Stimulated activated CD4-positive, alpha-beta T cell treated with anti-CD3 and anti-CD28 coated beads, Interleukin-2, amount 100 ng/mL, for 48 hours (primary cell): ENCODE measurements around the gene SFTA2.
"Not testable (repeated sequence)": the region's sequence is repeated elsewhere in the genome, so short reads cannot be mapped to it uniquely, and the experiment has no call there.

ENCODE experiments used
- DNase-seq, 2 donors: peaks; one replicate each; pipeline ENCODE4 v3.0.0-alpha.2; 2020

SFTA2 gene

GRCh38 chr6:30931969-30932645 is at the start of gene SFTA2:
SFTA2 (minus strand) TSS chr6:30932170; CDS start chr6:30932096, 74 bp downstream.
- DNase-seq: no peak

DNA sequence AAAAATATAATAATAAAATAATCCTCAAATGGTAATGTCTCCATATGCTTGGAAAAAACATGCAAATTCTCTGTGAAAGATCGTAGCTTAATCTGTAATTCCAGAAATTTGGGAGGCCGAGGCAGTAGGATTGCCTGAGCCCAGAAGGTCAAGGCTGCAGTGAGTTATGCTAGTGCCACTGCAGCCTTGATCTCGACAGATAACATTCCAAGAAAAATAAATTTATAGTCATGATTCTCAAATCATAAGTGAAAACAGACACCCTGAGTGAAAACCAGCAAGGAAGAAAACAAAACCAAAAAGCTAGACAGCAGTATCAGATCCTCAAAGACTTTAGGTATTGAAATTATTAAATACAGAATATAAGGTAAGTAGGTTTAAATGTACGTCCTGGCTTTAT is 47.7 kb upstream of the SFTA2 start:
- no peak for DNase-seq

GRCh38 chr6:30979141-30979540 is 47.2 kb upstream of the SFTA2 start:
- DNase-seq: no peak

DNA sequence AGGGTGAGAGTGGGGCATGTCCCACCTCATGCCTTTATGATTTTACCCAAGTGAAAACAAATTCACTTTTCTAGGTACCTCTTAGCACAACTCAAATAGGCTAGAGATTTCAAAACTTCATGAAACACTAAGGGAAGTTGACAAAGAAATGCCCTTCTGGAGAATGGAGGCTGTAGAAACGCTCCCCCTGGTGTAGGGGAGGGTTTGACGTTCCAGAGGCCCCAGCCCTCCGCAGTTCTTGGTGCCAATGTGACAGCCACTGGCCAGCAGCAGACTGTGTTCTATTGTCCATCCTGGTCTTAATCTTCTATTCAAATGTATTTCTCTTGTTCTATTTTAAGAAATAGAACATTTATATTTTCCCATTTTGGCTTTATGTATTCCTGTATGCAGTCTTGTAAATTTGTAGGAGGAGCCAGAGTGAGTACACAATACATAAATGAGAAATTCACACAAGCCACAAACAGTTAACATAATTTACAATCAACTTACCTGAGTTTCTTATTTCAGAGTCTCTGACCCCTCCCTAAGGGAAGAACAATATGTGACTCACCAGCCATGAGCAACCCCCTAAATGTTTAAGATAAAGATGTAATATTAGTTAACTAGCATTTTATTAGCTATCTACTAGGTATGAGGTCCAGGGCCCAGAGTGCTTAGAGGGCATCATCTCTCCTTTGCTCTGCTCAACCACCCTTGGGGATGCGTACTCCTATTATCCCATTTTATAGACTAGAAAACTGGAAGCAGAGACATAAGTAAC is 42.7 kb upstream of the SFTA2 start:
- DNase-seq: no peak

DNA sequence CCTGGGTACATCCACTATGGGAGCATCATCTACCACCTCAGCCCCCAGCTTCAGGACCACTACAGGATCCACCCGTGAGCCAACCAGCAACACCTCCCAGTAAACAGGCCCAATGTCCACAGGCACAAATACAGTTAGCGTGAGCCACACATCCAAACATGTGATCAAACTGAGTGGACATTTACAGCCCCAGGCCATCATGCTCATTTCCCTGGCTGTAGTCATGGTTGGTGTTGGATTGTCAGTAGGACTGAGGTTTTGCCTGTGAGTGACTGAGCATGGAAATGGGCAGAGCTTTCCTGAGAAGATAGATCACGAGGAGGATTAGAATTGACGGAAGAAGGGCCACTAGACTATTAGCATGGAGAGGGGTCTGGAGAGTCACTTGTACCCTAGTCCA is 40.8 kb upstream of the SFTA2 start:
- DNase-seq: no peak

DNA sequence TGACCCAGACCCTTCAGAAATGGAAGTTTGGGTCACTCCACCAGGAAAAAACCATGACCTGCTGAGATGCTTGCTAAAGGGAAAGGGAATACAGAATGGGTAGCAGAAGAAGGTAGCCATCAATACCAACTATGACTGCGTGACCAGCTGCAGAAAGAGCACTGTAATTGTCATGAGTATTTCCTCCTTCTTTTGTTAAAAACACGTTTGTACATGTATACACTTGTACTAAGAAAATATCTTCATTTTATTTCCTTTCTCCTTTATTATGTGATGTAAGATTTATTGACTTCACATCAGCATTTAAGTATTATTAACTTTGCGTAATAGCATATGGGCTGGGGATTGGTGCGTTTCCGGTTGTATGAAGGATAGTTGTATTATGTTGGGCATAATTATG is 39.0 kb upstream of the SFTA2 start:
- DNase-seq: no peak

DNA sequence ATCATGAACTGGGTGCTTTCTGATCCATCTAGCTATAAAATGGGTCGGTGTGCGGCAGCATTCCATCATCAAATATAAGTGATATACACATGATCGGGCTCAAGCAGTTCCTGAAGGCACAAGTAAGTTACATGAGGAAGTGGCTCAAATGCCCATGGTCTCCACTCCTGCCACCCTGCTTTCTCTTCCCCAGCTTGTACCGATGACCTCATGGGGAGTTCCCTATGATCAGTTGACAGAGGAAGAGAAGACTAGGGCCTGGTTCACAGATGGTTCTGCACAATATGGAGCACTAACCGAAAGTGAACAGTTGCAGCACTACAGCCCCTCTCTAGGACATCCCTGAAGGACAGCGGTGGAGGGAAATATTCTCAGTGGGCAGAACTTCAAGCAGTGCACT is 37.2 kb upstream of the SFTA2 start:
- DNase-seq: not testable (repeated sequence)

DNA sequence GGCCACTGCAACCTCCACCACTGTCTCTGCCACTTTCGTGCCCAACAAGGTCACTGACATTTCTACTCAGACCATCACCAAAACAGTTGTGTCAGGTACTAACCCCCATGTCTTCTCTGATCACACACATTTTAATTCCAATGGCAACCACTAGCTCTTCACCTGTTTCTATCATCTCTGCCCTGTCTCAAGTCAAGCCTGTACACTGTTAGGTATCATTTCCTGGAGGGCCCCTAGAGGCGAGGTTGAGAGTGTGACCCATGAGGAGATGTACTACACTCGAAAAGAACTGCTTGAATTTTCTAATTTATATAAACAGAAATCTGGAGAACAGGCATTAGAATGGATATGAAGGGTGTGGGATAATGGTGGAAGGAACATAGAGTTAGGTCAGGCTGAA is 34.2 kb upstream of the SFTA2 start:
- DNase-seq: no peak

- DNase-seq: no peak
Measured at GRCh38 chr6:30965140-30965601, 33.2 kb upstream of the SFTA2 start.

GRCh38 chr6:30964075-30964474 is 32.1 kb upstream of the SFTA2 start:
- DNase-seq: no peak

DNA sequence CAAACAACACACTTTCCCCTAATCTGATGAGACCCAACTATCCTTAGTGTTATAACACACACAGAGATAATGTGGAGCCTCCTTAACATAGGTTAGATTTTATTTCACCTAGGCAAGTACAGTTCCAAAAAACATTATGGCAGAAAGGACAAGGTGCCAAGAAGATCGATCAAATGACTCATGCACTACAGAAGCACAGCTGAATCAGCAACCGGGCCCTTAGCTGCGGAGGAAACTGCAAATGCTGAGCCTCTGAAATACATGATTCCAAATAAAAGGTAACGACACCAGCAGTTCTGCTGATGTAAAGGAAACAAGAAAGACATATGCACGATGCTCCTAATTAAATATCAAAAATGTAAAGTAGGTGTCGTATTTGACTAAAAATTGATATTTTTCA is 31.7 kb upstream of the SFTA2 start:
- no peak for DNase-seq

DNA sequence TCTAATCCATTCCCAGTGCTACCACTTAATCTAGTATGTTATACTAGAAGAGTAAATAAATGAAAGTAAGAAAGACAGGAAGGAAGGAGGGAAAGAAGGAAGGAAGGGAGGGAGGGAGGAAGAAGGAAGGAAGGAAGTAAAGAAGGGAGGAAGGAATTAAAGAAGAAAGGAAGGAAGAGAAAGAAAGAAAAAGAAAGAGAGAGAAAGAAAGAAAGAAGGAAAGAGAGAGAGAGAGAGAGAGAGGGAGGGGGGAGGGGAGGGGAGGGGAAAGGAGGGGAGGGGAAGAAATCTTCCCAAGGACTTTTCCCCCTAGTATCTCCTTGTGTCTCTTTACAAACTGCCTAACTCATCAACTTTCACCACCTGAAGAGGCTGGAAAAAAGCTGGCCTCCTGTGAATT is 30.7 kb upstream of the SFTA2 start:
- DNase-seq: no peak

DNA sequence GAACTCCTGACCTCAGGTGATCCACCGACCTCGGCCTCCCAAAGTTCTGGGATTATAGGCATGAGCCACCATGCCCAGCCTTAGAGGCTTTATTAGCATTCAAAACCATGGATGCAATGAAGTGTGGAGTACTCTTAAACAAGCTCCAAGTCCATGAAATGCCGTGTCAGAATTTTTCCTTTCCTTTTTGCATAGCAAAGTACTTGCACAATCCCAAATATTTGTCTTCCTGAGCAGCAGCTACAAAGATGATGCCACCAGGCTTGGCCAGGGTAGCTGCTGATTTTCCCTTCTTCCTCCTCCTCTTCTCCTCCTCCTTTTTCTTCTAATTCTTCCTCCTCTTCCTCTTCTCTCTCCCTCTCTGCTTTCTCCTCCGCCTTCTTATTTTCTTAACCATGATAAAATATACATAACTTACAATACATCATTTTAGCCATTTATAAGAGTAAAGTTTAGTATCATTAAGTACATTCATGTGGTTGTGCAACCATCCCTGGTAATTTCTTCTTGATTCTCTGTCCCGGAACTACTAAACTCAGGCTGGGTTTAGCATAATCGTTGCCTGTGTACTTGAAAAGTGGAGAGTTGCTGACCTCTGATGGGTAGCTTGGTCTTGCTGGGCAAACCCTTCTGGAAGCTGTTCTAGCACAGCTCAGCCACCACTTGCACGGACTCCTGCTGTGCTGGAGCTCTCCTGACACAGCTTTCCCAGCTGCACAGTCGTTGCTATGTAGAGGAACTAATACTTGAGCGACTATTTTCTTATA is 29.1 kb upstream of the SFTA2 start:
- no peak for DNase-seq

DNA sequence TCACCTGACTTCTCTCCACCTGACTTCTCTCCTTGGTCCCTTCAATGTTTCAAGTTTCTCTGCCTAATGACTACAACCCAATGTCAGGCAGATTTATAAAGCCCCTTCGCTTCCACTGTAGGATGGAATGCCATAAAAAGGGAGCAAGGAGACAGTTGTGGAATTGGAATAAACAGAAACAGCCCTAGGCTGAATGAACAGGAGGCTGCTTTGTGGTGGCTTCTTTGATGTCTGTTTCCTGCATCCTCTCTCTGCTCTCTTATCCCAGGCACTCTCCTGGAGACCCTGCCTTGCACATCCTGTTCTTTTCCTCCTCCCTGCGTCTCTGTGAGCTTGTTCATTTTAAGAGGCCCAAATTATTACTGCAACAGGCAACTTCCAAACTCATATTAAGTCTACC is 25.7 kb upstream of the SFTA2 start:
- DNase-seq: no peak

- peak; percentile 56 to 71 for DNase-seq
Measured at GRCh38 chr6:30955367-30956042, 23.5 kb upstream of the SFTA2 start.

- no peak for DNase-seq
Measured at GRCh38 chr6:30954631-30955366, 22.8 kb upstream of the SFTA2 start.

DNA sequence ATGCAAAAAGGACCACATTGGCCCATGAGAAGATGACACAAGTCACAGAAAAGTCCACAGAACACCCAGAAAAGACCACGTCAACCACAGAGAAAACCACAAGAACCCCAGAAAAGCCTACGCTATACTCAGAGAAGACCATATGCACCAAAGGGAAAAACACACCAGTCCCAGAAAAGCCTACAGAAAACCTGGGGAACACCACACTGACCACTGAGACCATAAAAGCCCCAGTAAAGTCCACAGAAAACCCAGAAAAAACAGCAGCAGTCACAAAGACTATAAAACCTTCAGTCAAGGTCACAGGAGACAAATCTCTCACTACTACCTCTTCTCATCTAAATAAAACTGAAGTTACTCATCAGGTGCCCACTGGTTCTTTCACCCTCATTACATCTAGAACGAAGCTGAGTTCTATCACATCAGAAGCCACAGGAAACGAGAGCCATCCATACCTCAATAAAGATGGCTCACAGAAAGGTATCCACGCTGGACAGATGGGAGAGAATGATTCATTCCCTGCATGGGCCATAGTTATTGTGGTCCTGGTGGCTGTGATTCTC is 20.0 kb upstream of the SFTA2 start:
- no peak for DNase-seq

DNA sequence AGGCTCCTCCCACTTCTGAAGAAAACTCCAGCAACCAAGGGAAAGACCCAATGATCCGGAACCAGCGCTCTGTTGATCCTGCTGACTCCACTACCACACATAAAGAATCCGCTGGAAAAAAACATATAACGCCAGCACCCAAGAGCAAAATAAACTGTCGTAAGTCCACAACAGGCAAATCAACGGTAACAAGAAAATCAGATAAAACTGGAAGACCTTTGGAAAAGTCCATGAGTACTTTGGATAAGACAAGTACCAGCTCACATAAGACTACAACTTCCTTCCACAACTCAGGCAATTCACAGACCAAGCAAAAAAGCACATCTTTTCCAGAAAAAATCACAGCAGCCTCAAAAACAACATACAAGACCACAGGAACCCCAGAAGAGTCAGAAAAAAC is 16.8 kb upstream of the SFTA2 start:
- DNase-seq: no peak

DNA sequence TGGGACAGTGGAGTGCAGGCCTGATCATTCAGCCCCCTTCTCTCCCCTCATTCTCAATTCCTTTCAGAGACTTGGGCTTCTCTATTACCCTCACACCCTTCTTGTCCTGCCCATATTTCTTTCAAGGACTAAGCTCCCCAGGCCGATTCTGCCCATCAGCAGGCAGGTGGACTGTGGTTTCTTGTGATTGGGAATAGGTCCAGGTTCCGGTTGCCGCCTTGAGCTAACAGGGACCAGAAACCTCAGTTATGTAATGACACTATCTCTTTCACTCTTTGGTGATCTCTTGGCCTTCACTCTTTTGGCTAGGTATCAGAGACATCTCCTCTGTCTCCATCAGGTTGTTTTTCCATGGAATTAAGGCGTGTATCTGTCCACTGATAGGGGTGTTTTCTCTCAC is 15.3 kb upstream of the SFTA2 start:
- DNase-seq: no peak

DNA sequence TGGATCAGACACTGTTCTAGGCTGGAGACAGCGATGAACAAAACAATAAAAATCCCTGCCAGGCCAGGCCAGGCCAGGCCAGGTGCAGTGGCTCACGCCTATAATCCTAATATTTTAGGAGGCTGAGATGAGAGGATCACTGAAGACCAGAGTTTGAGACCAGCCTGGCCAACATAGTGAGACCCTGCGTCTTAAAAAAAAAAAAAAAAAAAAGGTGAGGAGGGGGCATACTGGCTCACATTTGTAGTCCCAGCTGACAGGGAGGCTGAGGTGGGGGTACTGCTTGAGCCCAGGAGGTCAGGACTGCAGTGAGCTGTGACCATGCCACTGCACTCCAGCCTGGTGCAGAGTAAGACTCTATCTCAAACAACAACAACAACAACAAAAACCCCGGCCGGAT is 13.3 kb upstream of the SFTA2 start:
- DNase-seq: no peak

DNA sequence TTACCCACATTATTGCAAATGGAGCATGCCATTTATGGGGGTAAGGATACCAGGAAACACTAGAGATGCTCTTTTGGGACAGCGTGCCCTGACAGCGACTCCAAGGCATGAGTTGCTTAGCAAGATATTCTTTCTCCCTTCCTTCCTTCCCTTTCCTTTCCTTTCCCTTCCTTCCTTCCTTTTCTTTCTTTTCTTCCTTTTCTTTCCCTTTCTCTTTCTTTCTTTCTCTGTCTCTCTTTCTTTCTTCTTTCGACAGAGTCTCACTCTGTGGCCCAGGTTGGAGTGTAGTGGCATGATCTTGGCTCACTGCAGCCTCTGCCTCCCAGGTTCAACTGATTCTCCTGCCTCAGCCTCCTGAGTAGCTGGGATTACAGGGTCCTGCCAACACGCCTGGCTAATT is 12.1 kb upstream of the SFTA2 start:
- DNase-seq: no peak
